DND-41 (cell line): ENCODE measurements around the gene MAPK14.

Experiments used
- ATAC-seq: fragments of 200-7000 bp; cut with Tn5 transposase; 3 replicates; pipeline ENCODE4 v1.9.1; 2021; ENCODE audit warnings: low read depth; ENCODE audit not compliant: insufficient read depth
- DNase-seq: peaks from one replicate; pipeline ENCODE4 v3.0.0-alpha.2; 2020
- H2AFZ ChIP-seq: 2 replicates; pipeline ENCODE4 v1.6.0; 2012; ENCODE audit warnings: low read depth, low read length
- H3K27ac ChIP-seq: 2 replicates; pipeline ENCODE4 v1.5.1; 2012; ENCODE audit warnings: low read length, inconsistent platforms
- H3K27me3 ChIP-seq: fragments of 200-600 bp; sonication (generic); 2 replicates; pipeline ENCODE4 v1.6.0; 2012; ENCODE audit warnings: low read length, mild to moderate bottlenecking, inconsistent platforms; ENCODE audit not compliant: insufficient read depth, poor library complexity
- H3K36me3 ChIP-seq: 2 replicates; pipeline ENCODE4 v1.5.1; 2012; ENCODE audit warnings: low read length, inconsistent platforms; ENCODE audit not compliant: insufficient read depth
- H3K4me1 ChIP-seq: 2 replicates; pipeline ENCODE4 v1.5.1; 2012; ENCODE audit warnings: mild to moderate bottlenecking, low read length; ENCODE audit not compliant: insufficient read depth
- H3K4me2 ChIP-seq: 2 replicates; pipeline ENCODE4 v1.6.0; 2012; ENCODE audit warnings: mild to moderate bottlenecking, moderate library complexity, low read length, inconsistent platforms; ENCODE audit not compliant: insufficient read depth
- H3K4me3 ChIP-seq, 2 experiments: fragments of 200-600 bp in 1 of 2; shearing (Covaris generic) in 1 of 2; 2 replicates each; pipeline ENCODE4 v1.5.1; 2012 to 2016; ENCODE audit warnings: inconsistent platforms in 2 of 2, low read length in 2 of 2, mild to moderate bottlenecking in 2 of 2, low read depth in 1 of 2, moderate library complexity in 1 of 2
- H3K79me2 ChIP-seq: 2 replicates; pipeline ENCODE4 v1.6.0; 2012; ENCODE audit warnings: low read length, inconsistent platforms; ENCODE audit not compliant: insufficient read depth
- H3K9ac ChIP-seq: 2 replicates; pipeline ENCODE4 v1.6.0; 2012; ENCODE audit warnings: low read depth, mild to moderate bottlenecking, inconsistent platforms, low read length, moderate library complexity
- H3K9me3 ChIP-seq: 2 replicates; pipeline ENCODE4 v1.5.1; 2012; ENCODE audit warnings: low read length, moderate library complexity, mild to moderate bottlenecking, inconsistent platforms; ENCODE audit not compliant: insufficient read depth, severe bottlenecking
- H4K20me1 ChIP-seq: 2 replicates; pipeline ENCODE4 v1.6.0; 2012; ENCODE audit warnings: low read length; ENCODE audit not compliant: insufficient read depth
- EZH2 ChIP-seq: IDR thresholded peaks from 3 replicates; pipeline ENCODE4 v1.6.1; 2012; ENCODE audit warnings: borderline replicate concordance, low read depth, mild to moderate bottlenecking, moderate library complexity, low read length, inconsistent platforms; ENCODE audit not compliant: severe bottlenecking
- TF ChIP-seq, protein P1 (sequence below): IDR thresholded peaks from 2 replicates; pipeline ENCODE4 v1.5.1; 2012; ENCODE audit warnings: borderline replicate concordance, low read length, moderate library complexity, mild to moderate bottlenecking; ENCODE audit not compliant: poor library complexity, severe bottlenecking; ENCODE audit errors: extremely low read depth

Gene MAPK14

DNA sequence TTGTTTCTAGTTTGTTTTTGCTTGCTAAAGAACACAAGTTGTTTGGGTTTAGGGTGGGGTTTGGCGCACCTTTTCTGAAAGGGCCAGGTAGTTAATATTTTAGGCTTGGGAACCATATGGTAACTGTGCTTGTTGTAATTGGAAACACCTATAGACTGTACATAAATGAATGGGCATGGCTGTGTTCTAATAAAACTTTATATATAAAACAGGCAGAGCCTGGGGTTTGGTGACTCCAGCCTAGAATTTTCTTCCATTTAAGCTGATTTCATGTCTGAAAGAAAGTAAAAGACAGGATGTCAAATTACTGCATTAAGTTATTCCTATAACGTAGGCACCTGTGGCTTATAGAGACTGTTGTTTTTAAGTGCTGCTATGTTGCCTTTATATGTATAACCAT lies 66.6 kb downstream of the MAPK14 start:
- no peak overlapping the region for H3K4me2 ChIP-seq
- H3K9me3 ChIP-seq = no peaks in the 10 kb centered on the region
- H3K36me3 ChIP-seq = peaks cover 32% of the 10 kb centered on the region; the same call in 1 of the 2 replicates
- no peak overlapping the region for H3K9ac ChIP-seq
- H4K20me1 ChIP-seq = no peaks in the 10 kb centered on the region
- H3K4me1 ChIP-seq = peaks cover 6% of the 10 kb centered on the region; the same call in 1 of the 2 replicates
- H3K27me3 ChIP-seq = no peaks in the 10 kb centered on the region
- TF ChIP-seq, protein P1, sequence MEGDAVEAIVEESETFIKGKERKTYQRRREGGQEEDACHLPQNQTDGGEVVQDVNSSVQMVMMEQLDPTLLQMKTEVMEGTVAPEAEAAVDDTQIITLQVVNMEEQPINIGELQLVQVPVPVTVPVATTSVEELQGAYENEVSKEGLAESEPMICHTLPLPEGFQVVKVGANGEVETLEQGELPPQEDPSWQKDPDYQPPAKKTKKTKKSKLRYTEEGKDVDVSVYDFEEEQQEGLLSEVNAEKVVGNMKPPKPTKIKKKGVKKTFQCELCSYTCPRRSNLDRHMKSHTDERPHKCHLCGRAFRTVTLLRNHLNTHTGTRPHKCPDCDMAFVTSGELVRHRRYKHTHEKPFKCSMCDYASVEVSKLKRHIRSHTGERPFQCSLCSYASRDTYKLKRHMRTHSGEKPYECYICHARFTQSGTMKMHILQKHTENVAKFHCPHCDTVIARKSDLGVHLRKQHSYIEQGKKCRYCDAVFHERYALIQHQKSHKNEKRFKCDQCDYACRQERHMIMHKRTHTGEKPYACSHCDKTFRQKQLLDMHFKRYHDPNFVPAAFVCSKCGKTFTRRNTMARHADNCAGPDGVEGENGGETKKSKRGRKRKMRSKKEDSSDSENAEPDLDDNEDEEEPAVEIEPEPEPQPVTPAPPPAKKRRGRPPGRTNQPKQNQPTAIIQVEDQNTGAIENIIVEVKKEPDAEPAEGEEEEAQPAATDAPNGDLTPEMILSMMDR = no peak
- TF ChIP-seq EZH2 = no peak
- DNase-seq (no peak), ATAC-seq (no peak)
- H2AFZ ChIP-seq = no peak overlapping the region
- H3K79me2 ChIP-seq = no peaks in the 10 kb centered on the region
- H3K27ac ChIP-seq = no peak overlapping the region
- H3K4me3 ChIP-seq = no peak overlapping the region

DNA sequence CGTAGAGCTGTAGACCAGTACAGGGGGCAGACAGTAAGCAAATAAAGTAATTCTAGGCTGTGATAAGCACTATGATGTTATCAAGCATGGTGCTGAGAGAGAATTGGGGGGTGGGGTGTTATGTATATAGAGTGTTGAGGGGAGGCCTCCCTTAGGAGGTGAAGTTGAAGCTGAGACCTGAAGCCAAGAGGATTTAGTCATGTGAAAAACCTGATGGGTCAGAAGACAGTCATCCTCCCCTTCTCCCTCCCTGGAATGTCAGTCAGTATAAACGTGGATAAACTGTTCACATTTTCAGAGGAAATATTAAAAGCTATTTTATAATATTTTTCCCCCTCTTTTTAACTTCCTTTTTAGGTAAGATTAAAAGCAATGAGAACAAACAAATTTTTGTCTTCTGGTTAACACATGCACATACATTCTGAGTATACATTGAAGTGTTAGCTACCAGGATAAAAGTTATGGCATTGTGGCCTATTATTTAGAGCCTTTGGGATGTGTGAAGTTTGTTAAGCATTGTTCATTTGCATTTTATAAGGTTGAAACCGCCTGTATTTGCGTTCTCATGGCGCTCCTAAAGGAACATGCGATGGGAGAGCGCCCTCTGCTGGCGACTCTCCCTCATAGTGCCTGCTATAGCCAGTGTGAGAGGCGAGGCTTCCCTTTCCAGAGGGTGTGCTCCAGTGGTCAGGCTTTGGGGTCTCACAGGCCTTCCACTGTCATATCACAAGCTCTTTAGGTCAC lies 67.3 kb downstream of the MAPK14 start:
- Histone ChIP-seq H4K20me1 (no peaks in the 10 kb centered on the region), H3K27me3 (no peaks in the 10 kb centered on the region), H3K27ac (no peak overlapping the region), H3K4me2 (no peak overlapping the region), H3K4me1 (peaks cover 6% of the 10 kb centered on the region; the same call in 1 of the 2 replicates), H2AFZ (no peak overlapping the region), H3K4me3 (no peak overlapping the region), H3K9me3 (no peaks in the 10 kb centered on the region), H3K9ac (no peak overlapping the region), H3K79me2 (no peaks in the 10 kb centered on the region), H3K36me3 (peaks cover 32% of the 10 kb centered on the region; the same call in 1 of the 2 replicates)
- peak; percentile 75 for DNase-seq
- peak; percentile 97 for ATAC-seq
- no peak for TF ChIP-seq EZH2
- TF ChIP-seq, protein P1 = peak; percentile 97

- H2AFZ ChIP-seq = no peak overlapping the region
- no peaks in the 10 kb centered on the region for H4K20me1 ChIP-seq
- H3K4me3 ChIP-seq = no peak overlapping the region
- H3K27ac ChIP-seq = no peak overlapping the region
- no peaks in the 10 kb centered on the region for H3K79me2 ChIP-seq
- H3K27me3 ChIP-seq = no peaks in the 10 kb centered on the region
- H3K4me2 ChIP-seq = no peak overlapping the region
- no peak overlapping the region for H3K9ac ChIP-seq
- ATAC-seq (peak; percentile 27; the same call in 1 of the 3 replicates), DNase-seq (no peak)
- TF ChIP-seq EZH2 = no peak
- TF ChIP-seq, protein P1 = no peak
- peaks cover 6% of the 10 kb centered on the region; the same call in 1 of the 2 replicates for H3K4me1 ChIP-seq
- no peaks in the 10 kb centered on the region for H3K9me3 ChIP-seq
- H3K36me3 ChIP-seq = peaks cover 37% of the 10 kb centered on the region; the same call in 1 of the 2 replicates
These were observed 68.1 kb downstream of the MAPK14 start for GRCh38 chr6:36095497-36096391.
